Progenitor cell of endocrine pancreas (in vitro differentiated cells): ENCODE data around the gene MRNIP. TPM values are rescaled to one million over a fixed set of nuclear protein-coding genes. Genes with fewer than 3 reads are reported as not detected.

Experiments used
- DNase-seq: peaks from one replicate; pipeline ENCODE4 v3.0.0; 2021; ENCODE audit warnings: low spot score; ENCODE audit not compliant: unreplicated experiment
- H3K27ac Mint-ChIP-seq: 2 replicates; pipeline ENCODE4 v1.8.0; 2021; ENCODE audit warnings: mild to moderate bottlenecking, moderate library complexity, mixed read lengths
- H3K27me3 Mint-ChIP-seq: 2 replicates; pipeline ENCODE4 v1.8.0; 2021; ENCODE audit warnings: mixed read lengths
- H3K36me3 Mint-ChIP-seq: 2 replicates; pipeline ENCODE4 v1.8.0; 2022; ENCODE audit warnings: mixed read lengths; ENCODE audit not compliant: insufficient read depth
- H3K4me1 Mint-ChIP-seq: 2 replicates; pipeline ENCODE4 v1.8.0; 2021; ENCODE audit warnings: low read depth, mixed read lengths
- H3K4me3 Mint-ChIP-seq: 2 replicates; pipeline ENCODE4 v1.8.0; 2021; ENCODE audit warnings: low read depth, mild to moderate bottlenecking, moderate library complexity, mixed read lengths
- H3K9me3 Mint-ChIP-seq: 2 replicates; pipeline ENCODE4 v1.8.0; 2021; ENCODE audit warnings: low read depth, mixed read lengths
- total RNA-seq: library from RNA; stranded (reverse); gene quantifications from 2 replicates; pipeline ENCODE4 v1.2.1, GENCODE V29; 2021
- TF ChIP-seq, protein P1 (sequence below): fragments of 200-600 bp; sonication (generic); IDR thresholded peaks from one replicate; pipeline ENCODE4 v1.5.0; 2021; ENCODE audit warnings: antibody characterized with exemption, mild to moderate bottlenecking; ENCODE audit not compliant: unreplicated experiment

Gene MRNIP
- total RNA-seq, 1 donor from 2014 or later, result 63.4 TPM

DNA sequence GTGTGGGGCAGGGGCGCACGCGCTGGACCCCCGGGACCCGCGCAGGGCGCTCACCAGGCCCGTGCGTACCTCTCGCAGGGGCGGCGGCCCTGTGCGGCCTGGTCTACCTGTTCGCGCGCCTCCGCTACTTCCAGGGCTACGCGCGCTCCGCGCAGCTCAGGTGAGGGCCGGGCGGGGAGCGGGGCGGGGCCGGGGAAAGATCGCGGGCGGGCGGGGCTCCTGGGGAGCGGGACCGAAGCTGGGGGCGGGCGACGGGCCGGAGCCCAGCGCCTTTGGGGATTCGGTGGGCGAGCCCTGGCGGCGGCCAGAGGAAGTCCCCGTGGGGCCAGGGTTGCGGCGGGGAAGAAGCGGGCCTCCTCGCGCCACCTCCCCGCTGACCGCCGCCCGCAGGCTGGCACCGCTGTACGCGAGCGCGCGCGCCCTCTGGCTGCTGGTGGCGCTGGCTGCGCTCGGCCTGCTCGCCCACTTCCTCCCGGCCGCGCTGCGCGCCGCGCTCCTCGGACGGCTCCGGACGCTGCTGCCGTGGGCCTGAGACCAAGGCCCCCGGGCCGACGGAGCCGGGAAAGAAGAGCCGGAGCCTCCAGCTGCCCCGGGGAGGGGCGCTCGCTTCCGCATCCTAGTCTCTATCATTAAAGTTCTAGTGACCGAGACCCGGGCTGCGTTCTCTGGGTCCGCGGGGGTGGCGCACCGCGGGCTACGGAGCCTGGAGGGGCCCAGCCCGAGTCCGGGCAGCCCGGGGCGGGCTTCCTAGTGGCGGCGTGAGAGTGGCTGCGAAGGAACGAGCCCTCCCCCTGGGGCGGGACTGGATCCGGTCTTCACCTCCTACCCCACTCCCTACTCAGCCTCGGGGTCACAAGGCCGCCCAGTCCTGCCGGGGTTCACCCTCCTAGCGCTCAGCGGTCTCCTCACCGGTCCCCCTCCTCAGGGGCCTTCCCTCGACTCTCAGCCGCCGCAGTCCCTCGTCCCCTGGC is 62.5 kb downstream of the MRNIP start:
- Mint-ChIP-seq H3K4me3 (peak overlapping the region; percentile 63), H3K27me3 (no peaks in the 10 kb centered on the region), H3K4me1 (no peaks in the 10 kb centered on the region), H3K36me3 (peaks cover 9% of the 10 kb centered on the region), H3K9me3 (no peaks in the 10 kb centered on the region), H3K27ac (peak overlapping the region; percentile 9)
- TF ChIP-seq, protein P1, sequence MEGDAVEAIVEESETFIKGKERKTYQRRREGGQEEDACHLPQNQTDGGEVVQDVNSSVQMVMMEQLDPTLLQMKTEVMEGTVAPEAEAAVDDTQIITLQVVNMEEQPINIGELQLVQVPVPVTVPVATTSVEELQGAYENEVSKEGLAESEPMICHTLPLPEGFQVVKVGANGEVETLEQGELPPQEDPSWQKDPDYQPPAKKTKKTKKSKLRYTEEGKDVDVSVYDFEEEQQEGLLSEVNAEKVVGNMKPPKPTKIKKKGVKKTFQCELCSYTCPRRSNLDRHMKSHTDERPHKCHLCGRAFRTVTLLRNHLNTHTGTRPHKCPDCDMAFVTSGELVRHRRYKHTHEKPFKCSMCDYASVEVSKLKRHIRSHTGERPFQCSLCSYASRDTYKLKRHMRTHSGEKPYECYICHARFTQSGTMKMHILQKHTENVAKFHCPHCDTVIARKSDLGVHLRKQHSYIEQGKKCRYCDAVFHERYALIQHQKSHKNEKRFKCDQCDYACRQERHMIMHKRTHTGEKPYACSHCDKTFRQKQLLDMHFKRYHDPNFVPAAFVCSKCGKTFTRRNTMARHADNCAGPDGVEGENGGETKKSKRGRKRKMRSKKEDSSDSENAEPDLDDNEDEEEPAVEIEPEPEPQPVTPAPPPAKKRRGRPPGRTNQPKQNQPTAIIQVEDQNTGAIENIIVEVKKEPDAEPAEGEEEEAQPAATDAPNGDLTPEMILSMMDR, result peak; percentile 73
- DNase-seq, result peak; percentile 85

DNA sequence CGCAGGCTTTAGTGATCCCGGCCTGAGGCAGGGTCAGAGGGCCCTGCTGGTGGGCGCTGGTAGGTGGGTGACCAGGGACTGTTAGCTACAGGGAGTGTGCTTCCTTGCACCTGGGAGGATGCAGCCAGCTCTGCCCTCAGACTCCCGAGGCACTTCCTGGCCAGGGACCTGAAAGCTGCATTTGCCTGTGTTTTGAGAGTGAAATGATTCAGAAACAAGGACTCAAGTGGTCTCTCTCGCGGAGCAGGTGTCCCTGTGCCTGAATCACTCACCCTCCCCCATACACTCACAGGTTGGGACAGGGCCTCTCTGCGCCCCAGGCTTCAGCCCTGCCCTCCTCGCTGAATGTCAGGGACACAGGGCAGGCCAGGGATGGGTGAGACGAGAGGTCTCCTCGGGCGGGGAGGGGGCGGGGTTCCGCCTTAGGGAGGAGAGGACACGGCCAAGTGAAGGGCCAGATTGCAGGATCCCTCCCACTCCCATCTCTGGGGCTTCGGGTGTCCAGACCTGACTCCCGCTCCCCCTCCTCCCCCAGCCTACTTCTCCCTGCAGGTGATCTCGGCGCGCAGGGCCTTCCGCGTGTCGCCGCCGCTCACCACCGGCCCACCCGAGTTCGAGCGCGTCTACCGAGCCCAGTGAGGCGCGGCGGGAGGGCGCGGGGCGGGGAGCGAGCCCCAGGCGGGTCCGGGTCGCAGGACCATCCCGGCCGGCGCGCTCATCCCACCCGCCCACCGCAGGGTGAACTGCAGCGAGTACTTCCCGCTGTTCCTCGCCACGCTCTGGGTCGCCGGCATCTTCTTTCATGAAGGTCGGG is 63.4 kb downstream of the MRNIP start:
- no peak for DNase-seq
- Mint-ChIP-seq H3K4me3 (peak overlapping the region; percentile 68), H3K4me1 (no peaks in the 10 kb centered on the region), H3K27me3 (no peaks in the 10 kb centered on the region), H3K9me3 (no peaks in the 10 kb centered on the region), H3K36me3 (peaks cover 9% of the 10 kb centered on the region), H3K27ac (peak overlapping the region; percentile 81)
- TF ChIP-seq, protein P1, result no peak

DNA sequence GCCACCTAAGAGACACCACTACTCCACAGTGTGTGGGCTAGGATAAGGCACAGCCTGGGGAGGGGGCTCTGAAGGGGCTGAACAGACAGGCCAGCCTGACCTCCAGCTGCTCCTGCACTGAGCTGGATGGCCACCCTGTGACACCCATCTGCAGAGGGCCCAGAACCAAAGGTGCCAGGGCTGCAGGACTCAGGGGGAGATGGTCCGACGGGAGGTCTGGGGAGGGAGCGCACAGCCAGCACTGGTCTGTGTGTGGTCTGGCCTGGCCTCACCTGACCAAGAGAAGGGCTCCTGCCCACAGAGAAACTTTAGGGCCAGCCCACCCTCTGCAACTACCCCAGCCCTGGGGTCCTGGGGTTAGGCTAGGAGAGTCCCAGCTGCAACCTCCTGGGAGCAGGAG is 64.0 kb downstream of the MRNIP start:
- Mint-ChIP-seq H3K27ac (peak overlapping the region; percentile 81), H3K9me3 (no peaks in the 10 kb centered on the region), H3K4me1 (no peaks in the 10 kb centered on the region), H3K4me3 (peak overlapping the region; percentile 68), H3K36me3 (peaks cover 9% of the 10 kb centered on the region), H3K27me3 (no peaks in the 10 kb centered on the region)
- TF ChIP-seq, protein P1, result no peak
- DNase-seq, result no peak

DNA sequence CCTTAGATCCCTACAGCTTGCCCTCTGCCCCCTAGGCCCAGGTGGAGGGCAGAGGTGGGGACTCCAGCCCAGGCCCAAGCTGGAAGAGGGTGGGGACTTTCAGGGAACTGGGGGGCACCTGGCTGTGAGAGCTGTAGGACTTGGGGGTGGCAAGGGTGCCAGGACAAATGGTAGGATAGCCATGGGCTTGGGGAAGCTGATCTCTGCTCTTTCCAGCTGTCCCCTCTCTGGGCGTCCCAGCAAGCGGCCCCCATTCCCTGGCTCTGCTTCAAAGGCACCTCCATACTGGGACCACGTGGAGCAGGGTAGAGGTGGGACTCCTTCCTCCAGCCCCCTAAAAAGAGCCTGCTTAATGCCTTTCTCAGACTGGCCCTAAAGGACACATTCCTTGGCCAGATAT is 64.4 kb downstream of the MRNIP start:
- H3K27me3 Mint-ChIP-seq, result no peaks in the 10 kb centered on the region
- no peaks in the 10 kb centered on the region for H3K4me1 Mint-ChIP-seq
- peaks cover 3% of the 10 kb centered on the region for H3K9me3 Mint-ChIP-seq
- H3K27ac Mint-ChIP-seq, result peak overlapping the region; percentile 10
- H3K4me3 Mint-ChIP-seq, result no peak overlapping the region
- DNase-seq, result no peak
- TF ChIP-seq, protein P1, result no peak
- H3K36me3 Mint-ChIP-seq, result peaks cover 8% of the 10 kb centered on the region

DNA sequence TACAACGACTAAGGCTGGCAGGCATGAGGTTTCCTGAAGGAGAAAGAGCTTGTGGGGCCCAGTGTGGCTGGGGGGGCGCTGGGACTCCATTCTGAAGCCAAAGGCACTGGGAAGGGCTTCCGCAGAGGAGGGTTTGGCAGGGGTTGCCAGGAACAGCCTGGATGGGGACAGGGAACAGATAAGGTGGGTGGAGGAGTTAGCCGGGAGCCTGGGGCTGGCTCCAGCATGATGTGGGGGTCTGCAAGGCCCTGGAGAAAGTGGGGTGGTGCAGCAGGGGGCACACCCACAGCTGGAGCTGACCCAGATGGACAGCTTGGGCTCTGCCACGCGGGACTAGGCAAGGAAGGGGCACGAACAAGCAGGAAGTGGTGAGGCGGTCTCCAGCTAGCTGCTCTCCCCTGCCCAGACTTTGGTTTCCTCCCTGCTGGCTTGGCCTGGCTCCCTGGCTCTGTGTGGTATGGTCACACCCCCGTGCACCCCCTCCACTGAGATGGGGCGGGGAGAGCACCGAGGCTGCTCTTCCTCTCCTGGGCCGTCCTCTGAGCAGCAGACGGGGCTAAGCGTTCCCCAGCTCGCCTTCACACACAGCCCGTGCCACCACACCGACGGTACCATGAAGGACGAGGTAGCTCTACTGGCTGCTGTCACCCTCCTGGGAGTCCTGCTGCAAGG is 65.0 kb downstream of the MRNIP start, which contains the start of gene LTC4S:
Gene LTC4S (plus strand): TSS at position 519 of the 672 bp plus-strand sequence. CDS start 95 bp downstream, at position 614.
- Mint-ChIP-seq H3K27ac (peak within 1 kb of the TSS; percentile 81), H3K27me3 (no peaks in the 10 kb centered on the region), H3K9me3 (peaks cover 3% of the 10 kb centered on the region), H3K36me3 (peaks cover 8% of the 10 kb centered on the region), H3K4me1 (no peaks in the 10 kb centered on the region), H3K4me3 (peak within 1 kb of the TSS; percentile 68)
- DNase-seq, result no peak
- TF ChIP-seq, protein P1, result no peak
